Measurements from ENCODE around the gene DPP3. TPM values are rescaled to one million over a fixed set of nuclear protein-coding genes. Genes with fewer than 3 reads are reported as not detected.

DPP3 gene
- total RNA-seq, 1 experiment from 2014 or later, result 55.6 TPM

GRCh38 chr11:66473608-66474515, 6.4 kb upstream of the DPP3 start:
- peaks cover 8 to 12% of the 10 kb centered on the region in 2 experiments; a peak in 2 of 4 replicates for H3K36me3 ChIP-seq (ENCODE audit: control insufficient read depth in 1 of 2, insufficient read depth in 2 of 2, low read length in 2 of 2)
- POLR2A ChIA-PET, result no interaction called here
- intact Hi-C loops (cut with micrococcal nuclease), result no loop called here

More at GRCh38 chr11:66473608-66474515, 6.4 kb upstream of the DPP3 start:
- Histone ChIP-seq H3K4me1 (ENCODE audit: control insufficient read depth in 1 of 2, insufficient read depth in 2 of 2, low read length in 2 of 2) (peaks cover 0 to 3% of the 10 kb centered on the region in 2 experiments; a peak in 1 of 4 replicates), H2AFZ (ENCODE audit: low read depth, low read length, poor library complexity, severe bottlenecking) (no peak overlapping the region), H3K27me3 (ENCODE audit: insufficient read depth, low read length) (no peaks in the 10 kb centered on the region), H3K27ac (ENCODE audit: low read depth, low read length) (no peak overlapping the region), H3K4me3 (replicated peaks in 1 of 2; ENCODE audit: low read depth in 1 of 2, low read length in 2 of 2) (no peak overlapping the region), H3K9ac (ENCODE audit: low read length) (no peak overlapping the region), H3K4me2 (ENCODE audit: low read length) (no peak overlapping the region), H3K9me2 (ENCODE audit: insufficient read depth) (no peaks in the 10 kb centered on the region), H4K20me1 (ENCODE audit: insufficient read depth) (no peaks in the 10 kb centered on the region), H3K9me3 (ENCODE audit: control insufficient read depth in 1 of 2, insufficient read depth in 1 of 2, low read depth in 1 of 2, low read length in 2 of 2) (no peaks in the 10 kb centered on the region), H3K79me2 (ENCODE audit: insufficient read depth, low read length) (no peaks in the 10 kb centered on the region)
- ATAC-seq, result no peak
- DNase-seq (ENCODE audit: low read depth, low spot score), result no peak
- TF ChIP-seq, protein P1, sequence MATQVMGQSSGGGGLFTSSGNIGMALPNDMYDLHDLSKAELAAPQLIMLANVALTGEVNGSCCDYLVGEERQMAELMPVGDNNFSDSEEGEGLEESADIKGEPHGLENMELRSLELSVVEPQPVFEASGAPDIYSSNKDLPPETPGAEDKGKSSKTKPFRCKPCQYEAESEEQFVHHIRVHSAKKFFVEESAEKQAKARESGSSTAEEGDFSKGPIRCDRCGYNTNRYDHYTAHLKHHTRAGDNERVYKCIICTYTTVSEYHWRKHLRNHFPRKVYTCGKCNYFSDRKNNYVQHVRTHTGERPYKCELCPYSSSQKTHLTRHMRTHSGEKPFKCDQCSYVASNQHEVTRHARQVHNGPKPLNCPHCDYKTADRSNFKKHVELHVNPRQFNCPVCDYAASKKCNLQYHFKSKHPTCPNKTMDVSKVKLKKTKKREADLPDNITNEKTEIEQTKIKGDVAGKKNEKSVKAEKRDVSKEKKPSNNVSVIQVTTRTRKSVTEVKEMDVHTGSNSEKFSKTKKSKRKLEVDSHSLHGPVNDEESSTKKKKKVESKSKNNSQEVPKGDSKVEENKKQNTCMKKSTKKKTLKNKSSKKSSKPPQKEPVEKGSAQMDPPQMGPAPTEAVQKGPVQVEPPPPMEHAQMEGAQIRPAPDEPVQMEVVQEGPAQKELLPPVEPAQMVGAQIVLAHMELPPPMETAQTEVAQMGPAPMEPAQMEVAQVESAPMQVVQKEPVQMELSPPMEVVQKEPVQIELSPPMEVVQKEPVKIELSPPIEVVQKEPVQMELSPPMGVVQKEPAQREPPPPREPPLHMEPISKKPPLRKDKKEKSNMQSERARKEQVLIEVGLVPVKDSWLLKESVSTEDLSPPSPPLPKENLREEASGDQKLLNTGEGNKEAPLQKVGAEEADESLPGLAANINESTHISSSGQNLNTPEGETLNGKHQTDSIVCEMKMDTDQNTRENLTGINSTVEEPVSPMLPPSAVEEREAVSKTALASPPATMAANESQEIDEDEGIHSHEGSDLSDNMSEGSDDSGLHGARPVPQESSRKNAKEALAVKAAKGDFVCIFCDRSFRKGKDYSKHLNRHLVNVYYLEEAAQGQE (IDR thresholded peaks at IDR 0.05; ENCODE audit: low read depth), result no peak
- TF ChIP-seq TCF7L2 (IDR thresholded peaks at IDR 0.05; ENCODE audit: borderline replicate concordance, extremely low read depth, insufficient read depth, insufficient read length) (no peak), ZFX (IDR thresholded peaks at IDR 0.05) (no peak), POLR2A (IDR thresholded peaks at IDR 0.05; ENCODE audit: borderline replicate concordance, extremely low read depth, insufficient read depth, insufficient read length) (no peak), RAD21 (IDR thresholded peaks at IDR 0.05; ENCODE audit: low read depth) (no peak), ELF1 (IDR thresholded peaks at IDR 0.05; ENCODE audit: borderline replicate concordance, low read depth) (no peak), EZH2 (IDR thresholded peaks at IDR 0.05) (no peak), EZH2phosphoT487 (IDR thresholded peaks at IDR 0.05; ENCODE audit: borderline replicate concordance) (no peak), FOSL1 (IDR thresholded peaks at IDR 0.05; ENCODE audit: low read depth) (no peak), EGR1 (IDR thresholded peaks at IDR 0.05; ENCODE audit: low read depth) (no peak)
- TF ChIP-seq, protein P2, sequence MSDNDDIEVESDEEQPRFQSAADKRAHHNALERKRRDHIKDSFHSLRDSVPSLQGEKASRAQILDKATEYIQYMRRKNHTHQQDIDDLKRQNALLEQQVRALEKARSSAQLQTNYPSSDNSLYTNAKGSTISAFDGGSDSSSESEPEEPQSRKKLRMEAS (IDR thresholded peaks at IDR 0.05), result no peak
- TF ChIP-seq, protein P3, sequence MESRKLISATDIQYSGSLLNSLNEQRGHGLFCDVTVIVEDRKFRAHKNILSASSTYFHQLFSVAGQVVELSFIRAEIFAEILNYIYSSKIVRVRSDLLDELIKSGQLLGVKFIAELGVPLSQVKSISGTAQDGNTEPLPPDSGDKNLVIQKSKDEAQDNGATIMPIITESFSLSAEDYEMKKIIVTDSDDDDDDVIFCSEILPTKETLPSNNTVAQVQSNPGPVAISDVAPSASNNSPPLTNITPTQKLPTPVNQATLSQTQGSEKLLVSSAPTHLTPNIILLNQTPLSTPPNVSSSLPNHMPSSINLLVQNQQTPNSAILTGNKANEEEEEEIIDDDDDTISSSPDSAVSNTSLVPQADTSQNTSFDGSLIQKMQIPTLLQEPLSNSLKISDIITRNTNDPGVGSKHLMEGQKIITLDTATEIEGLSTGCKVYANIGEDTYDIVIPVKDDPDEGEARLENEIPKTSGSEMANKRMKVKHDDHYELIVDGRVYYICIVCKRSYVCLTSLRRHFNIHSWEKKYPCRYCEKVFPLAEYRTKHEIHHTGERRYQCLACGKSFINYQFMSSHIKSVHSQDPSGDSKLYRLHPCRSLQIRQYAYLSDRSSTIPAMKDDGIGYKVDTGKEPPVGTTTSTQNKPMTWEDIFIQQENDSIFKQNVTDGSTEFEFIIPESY (IDR thresholded peaks at IDR 0.05; ENCODE audit: extremely low read depth, insufficient replicate concordance, low read length), result no peak
- TF ChIP-seq, protein P4, sequence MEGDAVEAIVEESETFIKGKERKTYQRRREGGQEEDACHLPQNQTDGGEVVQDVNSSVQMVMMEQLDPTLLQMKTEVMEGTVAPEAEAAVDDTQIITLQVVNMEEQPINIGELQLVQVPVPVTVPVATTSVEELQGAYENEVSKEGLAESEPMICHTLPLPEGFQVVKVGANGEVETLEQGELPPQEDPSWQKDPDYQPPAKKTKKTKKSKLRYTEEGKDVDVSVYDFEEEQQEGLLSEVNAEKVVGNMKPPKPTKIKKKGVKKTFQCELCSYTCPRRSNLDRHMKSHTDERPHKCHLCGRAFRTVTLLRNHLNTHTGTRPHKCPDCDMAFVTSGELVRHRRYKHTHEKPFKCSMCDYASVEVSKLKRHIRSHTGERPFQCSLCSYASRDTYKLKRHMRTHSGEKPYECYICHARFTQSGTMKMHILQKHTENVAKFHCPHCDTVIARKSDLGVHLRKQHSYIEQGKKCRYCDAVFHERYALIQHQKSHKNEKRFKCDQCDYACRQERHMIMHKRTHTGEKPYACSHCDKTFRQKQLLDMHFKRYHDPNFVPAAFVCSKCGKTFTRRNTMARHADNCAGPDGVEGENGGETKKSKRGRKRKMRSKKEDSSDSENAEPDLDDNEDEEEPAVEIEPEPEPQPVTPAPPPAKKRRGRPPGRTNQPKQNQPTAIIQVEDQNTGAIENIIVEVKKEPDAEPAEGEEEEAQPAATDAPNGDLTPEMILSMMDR (IDR thresholded peaks at IDR 0.05 in 2 of 3, conservative IDR thresholded peaks at IDR 0.05 in 1 of 3; ENCODE audit: borderline replicate concordance in 1 of 3, insufficient read depth in 1 of 3, low read depth in 2 of 3, low read length in 2 of 3), result no peak
- CTCF ChIA-PET, result no interaction called here
- RAD21 ChIA-PET (ENCODE audit: low non-redundant PET in 1 of 2, low total read pairs in 2 of 2, uncharacterized antibody in 2 of 2, unreplicated experiment in 2 of 2), result no interaction called here
- BruUV-seq (replicated peaks), result no TSS peak
